Transverse colon (tissue), 4 donors: Measurements from ENCODE around the gene CBX5. TPM values are rescaled to one million over a fixed set of nuclear protein-coding genes. Genes with fewer than 3 reads are reported as not detected.
A peak's percentile ranks its signal among the peaks of the same experiment; 100 is the strongest.

ENCODE experiments used
- DNase-seq: peaks from one replicate; pipeline ENCODE4 v3.0.0-alpha.2; 2019
- H3K27ac ChIP-seq, 4 donors: fragments of 200-600 bp; sonication (generic); 2 replicates each; pipeline ENCODE4 v1.5.1; 2016 to 2018; ENCODE audit warnings: inconsistent platforms in 4 of 4
- H3K27me3 ChIP-seq: fragments of 200-600 bp; sonication (generic); 2 replicates; pipeline ENCODE4 v1.5.1; 2017; ENCODE audit warnings: inconsistent platforms
- H3K36me3 ChIP-seq, 4 donors: fragments of 200-600 bp; sonication (generic); 2 replicates each; pipeline ENCODE4 v1.5.1; 2017 to 2019; ENCODE audit warnings: inconsistent platforms in 4 of 4
- H3K4me1 ChIP-seq, 4 donors: fragments of 200-600 bp; sonication (generic); 2 replicates each; pipeline ENCODE4 v1.5.1; 2017 to 2020; ENCODE audit warnings: inconsistent platforms in 4 of 4
- H3K4me3 ChIP-seq, 4 donors: fragments of 200-600 bp; sonication (generic); 1 replicate in 1 of 4; 2 replicates in 3 of 4; pipeline versions ENCODE4 v1.5.1 to v1.6.1; 2017 to 2019; ENCODE audit warnings: inconsistent platforms in 4 of 4
- H3K9me3 ChIP-seq, 2 donors: fragments of 200-600 bp; sonication (generic); 2 replicates each; pipeline ENCODE4 v1.5.1; 2017 to 2019; ENCODE audit warnings: inconsistent platforms in 2 of 2
- CTCF ChIP-seq, 5 experiments: fragments of 200-600 bp in 3 of 5; fragments of 450-650 bp in 2 of 5; sonication (generic) in 3 of 5; IDR thresholded peaks; 1 replicate in 2 of 5; 2 replicates in 3 of 5; pipeline ENCODE4 v1.5.1; 2016 to 2017; ENCODE audit warnings: antibody characterized with exemption in 5 of 5, inconsistent platforms in 3 of 5, mild to moderate bottlenecking in 2 of 5, moderate library complexity in 1 of 5
- EP300 ChIP-seq: sonication (generic); formaldehyde crosslinking; IDR thresholded peaks from one replicate; pipeline ENCODE4 v1.6.1; 2017; ENCODE audit warnings: antibody characterized with exemption, low read depth
- POLR2A ChIP-seq: fragments of 450-650 bp; IDR thresholded peaks from one replicate; pipeline ENCODE4 v1.6.1; 2016; ENCODE audit warnings: antibody characterized with exemption, mild to moderate bottlenecking, moderate library complexity
- POLR2AphosphoS5 ChIP-seq, 3 donors: sonication (generic); formaldehyde crosslinking; IDR thresholded peaks; one replicate each; pipeline ENCODE4 v1.6.1; 2016; ENCODE audit warnings: antibody characterized with exemption in 3 of 3
- WGBS, 2 donors: methylation state at CpG; one replicate each; pipeline ENCODE4 v1.1.5; 2018; ENCODE audit warnings: low coverage in 1 of 2; 5-methylcytosine and 5-hydroxymethylcytosine counted together
- in situ Hi-C, 4 donors: fragments of 200-750 bp; cut with MboI; loops; one replicate each; pipeline versions ENCODE4 v1.15.0 to v1.15.1; 2017; ENCODE audit warnings: low sequenced_read_pairs in 3 of 4, low pct_ligation_motif_present in 1 of 4, low pct_unique_long_range_greater_than_20kb in 1 of 4
- intact Hi-C: fragments of 100-400 bp; cut with DNase I; formaldehyde crosslinking; loops from one replicate; pipeline ENCODE4 v1.15.1; 2023; ENCODE audit warnings: low total_unique reads
- total RNA-seq, 4 donors: library from RNA; depleted of rRNA; stranded (reverse); fragments of >200 nt; gene quantifications; one replicate each; pipeline ENCODE4 v1.1.0, GENCODE V29; 2016

The CBX5 gene
- total RNA-seq, 4 donors from 2014 or later = 18.9 to 28.8 (median 22.8) TPM

- H3K4me1 ChIP-seq = peaks cover 5 to 34% (median 20%) of the 10 kb centered on the region in 4 donors
- H3K27me3 ChIP-seq = no peaks in the 10 kb centered on the region
- H3K9me3 ChIP-seq = no peaks in the 10 kb centered on the region
- TF ChIP-seq CTCF (IDR thresholded peaks at IDR 0.05) (no peak), POLR2A (no peak), POLR2AphosphoS5 (IDR thresholded peaks at IDR 0.05) (no peak), EP300 (no peak)
- in situ Hi-C loops (loop anchor here in 1 of 4 donors (10.0 kb wide), 1 partner anchor 107 kb away; the partner anchor contains the start of gene GPR84), intact Hi-C loops (no loop called here)
- no peak overlapping the region for H3K4me3 ChIP-seq
- peak overlapping the region; percentile 65 to 81 (median 76) for H3K27ac ChIP-seq
- DNase-seq = no peak
- peaks cover 0 to 10% (median 2%) of the 10 kb centered on the region in 4 donors for H3K36me3 ChIP-seq
Observed at GRCh38 chr12:54258201-54258681, 21.7 kb downstream of the CBX5 start.

GRCh38 chr12:54257332-54257731 lies 22.6 kb downstream of the CBX5 start:
- intact Hi-C loops = no loop called here
- no peaks in the 10 kb centered on the region for H3K9me3 ChIP-seq
- H3K27ac ChIP-seq = no peak overlapping the region
- H3K36me3 ChIP-seq = peaks cover 0 to 10% (median 2%) of the 10 kb centered on the region in 4 donors
- H3K27me3 ChIP-seq = no peaks in the 10 kb centered on the region
- no peak overlapping the region for H3K4me3 ChIP-seq
- WGBS, 2 donors = 89 to 92% methylated on average over 5 to 8 of the region's 8 CpGs
- peaks cover 4 to 29% (median 13%) of the 10 kb centered on the region in 4 donors for H3K4me1 ChIP-seq
- in situ Hi-C loops = loop anchor here in 1 of 4 donors (10.0 kb wide), 1 partner anchor 107 kb away; the partner anchor contains the start of gene GPR84
- DNase-seq = no peak
- no peak for TF ChIP-seq POLR2A

- 91% methylated on average over 4 of the region's 4 CpGs; no CpG with 5 or more reads in 1 of the 2 donors for WGBS, 2 donors
Observed at GRCh38 chr12:54253240-54253639, 26.7 kb downstream of the CBX5 start.

DNA sequence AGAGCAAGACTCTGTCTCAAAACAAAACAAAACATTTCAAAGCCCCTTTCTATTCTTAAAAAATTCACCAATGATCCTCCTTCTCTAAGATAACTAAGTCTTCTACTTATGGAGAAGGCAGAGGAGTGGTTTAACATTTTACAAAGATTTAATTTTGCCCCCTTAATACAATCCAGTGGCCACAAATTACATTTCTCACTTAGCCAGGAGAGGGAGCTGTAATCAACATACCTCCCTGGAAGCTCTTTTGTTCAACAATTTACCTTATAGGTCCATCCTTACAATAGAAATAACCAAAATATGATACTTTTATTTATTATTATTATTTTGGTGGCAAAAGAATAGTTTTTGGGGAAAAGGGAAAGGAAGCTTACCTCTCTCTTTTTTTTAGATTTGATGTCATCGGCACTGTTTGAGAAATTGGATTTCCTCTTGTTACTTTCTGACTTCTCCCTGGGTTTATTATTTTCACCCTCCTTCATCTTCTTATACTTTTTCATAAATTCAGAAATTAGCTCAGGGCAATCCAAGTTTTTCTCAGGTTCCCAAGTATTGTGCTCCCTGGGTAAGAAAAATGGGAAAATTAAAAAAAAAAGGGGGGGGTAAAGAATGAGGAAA lies 28.1 kb downstream of the CBX5 start:
- Histone ChIP-seq H3K9me3 (no peaks in the 10 kb centered on the region), H3K27ac (no peak overlapping the region), H3K4me1 (peaks cover 0 to 10% (median 0%) of the 10 kb centered on the region in 4 donors), H3K4me3 (no peak overlapping the region), H3K27me3 (no peaks in the 10 kb centered on the region), H3K36me3 (peaks cover 0 to 12% (median 2%) of the 10 kb centered on the region in 4 donors)
- TF ChIP-seq EP300 (no peak), POLR2A (no peak), POLR2AphosphoS5 (IDR thresholded peaks at IDR 0.05) (no peak), CTCF (IDR thresholded peaks at IDR 0.05) (peak; percentile 54 to 59 (median 58))
- DNase-seq = no peak
- 98 to 100% methylated on average over 1 of the region's 1 CpG for WGBS, 2 donors
- in situ Hi-C loops (loop anchor here in 1 of 4 donors (10.0 kb wide), 1 partner anchor 113 kb away; the partner anchor contains the start of gene GPR84), intact Hi-C loops (no loop called here)

More at GRCh38 chr12:54253240-54253639, 26.7 kb downstream of the CBX5 start:
- TF ChIP-seq EP300 (no peak), POLR2AphosphoS5 (IDR thresholded peaks at IDR 0.05) (no peak)
- Histone ChIP-seq H3K27ac (no peak overlapping the region), H3K9me3 (no peaks in the 10 kb centered on the region), H3K36me3 (peaks cover 0 to 18% (median 2%) of the 10 kb centered on the region in 4 donors), H3K27me3 (no peaks in the 10 kb centered on the region), H3K4me3 (no peak overlapping the region), H3K4me1 (peaks cover 0 to 10% (median 0%) of the 10 kb centered on the region in 4 donors)
- DNase-seq = no peak
- in situ Hi-C loops = loop anchor here in 1 of 4 donors (10.0 kb wide), 1 partner anchor 112 kb away; the partner anchor contains the start of gene GPR84
- intact Hi-C loops = no loop called here

- Histone ChIP-seq H3K27ac (no peak overlapping the region), H3K36me3 (peaks cover 0 to 14% (median 4%) of the 10 kb centered on the region in 4 donors), H3K4me1 (peaks cover 0 to 10% (median 0%) of the 10 kb centered on the region in 4 donors), H3K4me3 (no peak overlapping the region), H3K27me3 (no peaks in the 10 kb centered on the region), H3K9me3 (no peaks in the 10 kb centered on the region)
- TF ChIP-seq EP300 = no peak
- TF ChIP-seq CTCF (IDR thresholded peaks at IDR 0.05) = no peak
- no peak for DNase-seq
- intact Hi-C loops = no loop called here
- WGBS, 2 donors = 92 to 98% methylated on average over 5 of the region's 5 CpGs
- in situ Hi-C loops = no loop called here
Observed at GRCh38 chr12:54249489-54249888, 30.4 kb downstream of the CBX5 start.
